Stimulated activated CD4-positive, alpha-beta T cell treated with anti-CD3 and anti-CD28 coated beads, TNF-alpha, amount 100 ng/mL, for 1 hour (primary cell): ENCODE data around the gene RNASEH2B.
A peak's percentile ranks its signal among the peaks of the same experiment; 100 is the strongest.

Source experiments
- DNase-seq, 3 donors: peaks; one replicate each; pipeline ENCODE4 v3.0.0-alpha.2; 2020; ENCODE audit warnings: low read depth in 3 of 3, low spot score in 1 of 3

The RNASEH2B gene

GRCh38 chr13:50909605-50910484 lies at the start of gene RNASEH2B:
Gene RNASEH2B (plus strand): TSS chr13:50909791. CDS start chr13:50910077, 286 bp downstream.
- DNase-seq, result peak in 2 of 3 donors; percentile 33 to 59

GRCh38 chr13:50864492-50864891 lies 45.1 kb upstream of the RNASEH2B start:
- DNase-seq, result no peak

- DNase-seq, result no peak
Observed at GRCh38 chr13:50866817-50867636, 42.6 kb upstream of the RNASEH2B start.

- no peak for DNase-seq
Observed at GRCh38 chr13:50867637-50867945, 42.0 kb upstream of the RNASEH2B start.

GRCh38 chr13:50871405-50871804 lies 38.2 kb upstream of the RNASEH2B start:
- no peak for DNase-seq

GRCh38 chr13:50873467-50873866 lies 36.1 kb upstream of the RNASEH2B start:
- no peak for DNase-seq

- no peak for DNase-seq
Observed at GRCh38 chr13:50873991-50874390, 35.6 kb upstream of the RNASEH2B start.

- no peak for DNase-seq
Observed at GRCh38 chr13:50882816-50883435, 26.7 kb upstream of the RNASEH2B start.

GRCh38 chr13:50883728-50884127 lies 25.9 kb upstream of the RNASEH2B start:
- no peak for DNase-seq

- DNase-seq, result no peak
Observed at GRCh38 chr13:50884265-50884664, 25.3 kb upstream of the RNASEH2B start.

GRCh38 chr13:50887151-50887550 lies 22.4 kb upstream of the RNASEH2B start:
- DNase-seq, result no peak

- DNase-seq, result no peak
Observed at GRCh38 chr13:50888362-50888761, 21.2 kb upstream of the RNASEH2B start.

GRCh38 chr13:50889317-50889716 lies 20.3 kb upstream of the RNASEH2B start:
- DNase-seq, result no peak

GRCh38 chr13:50891206-50891605 lies 18.4 kb upstream of the RNASEH2B start:
- DNase-seq, result no peak

GRCh38 chr13:50892210-50892944 lies 17.2 kb upstream of the RNASEH2B start:
- no peak for DNase-seq

GRCh38 chr13:50893211-50893852 lies 16.3 kb upstream of the RNASEH2B start:
- DNase-seq, result no peak

- no peak for DNase-seq
Observed at GRCh38 chr13:50894012-50894411, 15.6 kb upstream of the RNASEH2B start.

GRCh38 chr13:50894504-50894903 lies 15.1 kb upstream of the RNASEH2B start:
- no peak for DNase-seq

GRCh38 chr13:50898338-50898737 lies 11.3 kb upstream of the RNASEH2B start:
- DNase-seq, result no peak

- no peak for DNase-seq
Observed at GRCh38 chr13:50901701-50902100, 7.9 kb upstream of the RNASEH2B start.

GRCh38 chr13:50905256-50905655 lies 4.3 kb upstream of the RNASEH2B start:
- DNase-seq, result no peak
